K562 (cell line): ENCODE measurements around the gene LDB2. TPM values are rescaled to one million over a fixed set of nuclear protein-coding genes. Genes with fewer than 3 reads are reported as not detected.

Experiments used
- ATAC-seq: fragments of 200-7000 bp; cut with Tn5 transposase; 3 replicates; pipeline ENCODE4 v1.9.1; 2020; ENCODE audit warnings: moderate library complexity
- BruUV-seq: library from RNA; stranded (reverse); fragments of 400-500 nt; replicated peaks from 2 replicates; lab custom pipeline; 2021; lab: Mats Ljungman, UMichigan
- CTCF ChIA-PET: fragments of 300-600 bp; formaldehyde crosslinking; extraction: SDS; loops from one replicate; lab custom pipeline; 2021; ENCODE audit warnings: low intra/inter-chr PET ratio; lab: Yijun Ruan, JAX
- POLR2A ChIA-PET: fragments of 300-600, 350-650 bp; sonication (Branson Sonifier 250); formaldehyde crosslinking; extraction: SDS; loops from one replicate; lab custom pipeline; 2021; ENCODE audit warnings: antibody characterized with exemption, inconsistent platforms; lab: Yijun Ruan, JAX
- DNase-seq, 4 experiments: peaks; one replicate each; pipeline versions ENCODE4 v3.0.0 to v3.0.0-alpha.2; 2011 to 2018; ENCODE audit warnings: low spot score in 3 of 4, mixed read lengths in 3 of 4; ENCODE audit errors: extremely low read depth in 1 of 4
- FAIRE-seq: peaks from 2 replicates; lab custom pipeline; 2011; peaks lifted over from hg19 to GRCh38; lab: Jason Lieb, UNC
- H2AFZ ChIP-seq: 2 replicates; pipeline ENCODE4 v1.6.0; 2011; ENCODE audit warnings: low read depth, low read length, control low read depth, inconsistent platforms
- H3K27ac ChIP-seq: fragments of 200-600 bp; 3 replicates; pipeline ENCODE4 v1.8.0; 2011; ENCODE audit warnings: low read depth, mild to moderate bottlenecking, control low read depth, inconsistent platforms, low read length, moderate library complexity, mixed read lengths; ENCODE audit errors: extremely low read depth
- H3K27me3 ChIP-seq, 2 experiments: fragments of 300-600 bp in 1 of 2; 2 replicates in 1 of 2; 3 replicates in 1 of 2; pipeline versions ENCODE4 v1.6.0 to v1.8.0; 2011; ENCODE audit warnings: inconsistent platforms in 2 of 2, low read length in 2 of 2, mild to moderate bottlenecking in 1 of 2, mixed read lengths in 1 of 2, moderate library complexity in 1 of 2; ENCODE audit not compliant: control insufficient read depth in 2 of 2, insufficient read depth in 2 of 2
- H3K36me3 ChIP-seq: fragments of 300-600 bp; 3 replicates; pipeline ENCODE4 v1.8.0; 2011; ENCODE audit warnings: mild to moderate bottlenecking, low read length, inconsistent platforms; ENCODE audit not compliant: control insufficient read depth, insufficient read depth
- H3K4me1 ChIP-seq, 2 experiments: fragments of 200-600 bp in 1 of 2; replicated peaks in 1 of 2; 2 replicates in 1 of 2; 3 replicates in 1 of 2; pipeline versions ENCODE4 v1.5.1 to v1.8.0; 2011; ENCODE audit warnings: inconsistent platforms in 2 of 2, low read length in 2 of 2, mild to moderate bottlenecking in 1 of 2, mixed read lengths in 1 of 2, moderate library complexity in 1 of 2; ENCODE audit not compliant: control insufficient read depth in 2 of 2, insufficient read depth in 2 of 2
- H3K4me2 ChIP-seq: 2 replicates; pipeline ENCODE4 v1.6.1; 2011; ENCODE audit warnings: low read length, control low read depth, inconsistent platforms, mixed read lengths; ENCODE audit not compliant: insufficient read depth
- H3K4me3 ChIP-seq: fragments of 200-600 bp; sonication (generic), shearing (Covaris generic); 2 replicates; pipeline ENCODE4 v1.5.1; 2016; ENCODE audit warnings: control low read depth, inconsistent platforms
- H3K79me2 ChIP-seq: fragments of 200-600 bp; 3 replicates; pipeline ENCODE4 v1.8.0; 2011; ENCODE audit warnings: low read length, inconsistent platforms; ENCODE audit not compliant: control insufficient read depth, insufficient read depth
- H3K9ac ChIP-seq, 2 experiments: 2 replicates each; pipeline versions ENCODE4 v1.6.0 to v1.6.1; 2011; ENCODE audit warnings: low read depth in 2 of 2, low read length in 2 of 2, control low read depth in 1 of 2, inconsistent platforms in 1 of 2, mild to moderate bottlenecking in 1 of 2, mixed read lengths in 1 of 2; ENCODE audit not compliant: insufficient read depth in 1 of 2
- H3K9me1 ChIP-seq: one replicate; pipeline ENCODE4 v1.6.0; 2011; ENCODE audit warnings: inconsistent platforms, mild to moderate bottlenecking, low read length, moderate library complexity; ENCODE audit not compliant: control insufficient read depth, insufficient read depth
- H3K9me3 ChIP-seq: replicated peaks from 2 replicates; pipeline ENCODE4 v1.5.1; 2011; ENCODE audit warnings: low read depth, low read length, inconsistent platforms; ENCODE audit not compliant: control insufficient read depth, insufficient read depth
- H4K20me1 ChIP-seq: replicated peaks from 2 replicates; pipeline ENCODE4 v1.6.1; 2011; ENCODE audit warnings: low read length, inconsistent platforms, mixed read lengths; ENCODE audit not compliant: control insufficient read depth, insufficient read depth
- ATF1 ChIP-seq, 2 experiments: fragments of 450-650 bp in 1 of 2; IDR thresholded peaks; 2 replicates each; pipeline ENCODE4 v1.6.1; 2016; ENCODE audit warnings: missing compliant biosample characterization in 1 of 2, missing genetic modification characterization in 1 of 2
- CHD1 ChIP-seq: fragments of 200-600 bp; sonication (generic); IDR thresholded peaks from one replicate; pipeline ENCODE4 v1.6.1; 2012; ENCODE audit warnings: mild to moderate bottlenecking, moderate library complexity, low read length, inconsistent platforms
- CTCF ChIP-seq, 3 experiments: IDR thresholded peaks in 2 of 3; conservative IDR thresholded peaks in 1 of 3; 2 replicates each; pipeline ENCODE4 v1.5.1; 2011 to 2012; ENCODE audit warnings: low read length in 3 of 3, mild to moderate bottlenecking in 3 of 3, control low read depth in 2 of 3, improper control_type of control experiment in 1 of 3, inconsistent platforms in 1 of 3, low read depth in 1 of 3, mixed read lengths in 1 of 3, moderate library complexity in 1 of 3; ENCODE audit not compliant: insufficient read depth in 2 of 3
- E2F5 ChIP-seq: sonication (generic); formaldehyde crosslinking; IDR thresholded peaks from 2 replicates; pipeline ENCODE4 v1.8.0; 2022; ENCODE audit warnings: mild to moderate bottlenecking, missing genetic modification reagents
- EHMT2 ChIP-seq: fragments of 450-650 bp; IDR thresholded peaks from 2 replicates; pipeline ENCODE4 v1.6.1; 2018; ENCODE audit warnings: antibody characterized with exemption
- HNRNPL ChIP-seq: fragments of 200-400 bp; formaldehyde crosslinking; IDR thresholded peaks from 2 replicates; pipeline ENCODE4 v1.6.1; 2017; ENCODE audit warnings: low read depth, mild to moderate bottlenecking, low read length
- MAFG ChIP-seq: fragments of 450-650 bp; conservative IDR thresholded peaks from 2 replicates; pipeline ENCODE4 v1.6.1; 2016; ENCODE audit warnings: missing genetic modification characterization, missing compliant biosample characterization
- MITF ChIP-seq: IDR thresholded peaks from 2 replicates; pipeline ENCODE4 v1.6.1; 2014; ENCODE audit warnings: antibody characterized with exemption
- MYC ChIP-seq, 2 experiments: fragments of 250-450 bp in 1 of 2; sonication (Bioruptor Pico) in 1 of 2; IDR thresholded peaks; 2 replicates each; pipeline versions ENCODE4 v1.5.1 to v1.6.1; 2012 to 2021; ENCODE audit warnings: low read depth in 2 of 2, borderline replicate concordance in 1 of 2, improper control_type of control experiment in 1 of 2, low read length in 1 of 2, mild to moderate bottlenecking in 1 of 2, moderate library complexity in 1 of 2
- POLR3G ChIP-seq: IDR thresholded peaks from 2 replicates; pipeline ENCODE4 v1.6.1; 2011; ENCODE audit not compliant: insufficient read length, insufficient replicate concordance; ENCODE audit errors: extremely low read depth
- RBM34 ChIP-seq: fragments of 200-400 bp; formaldehyde crosslinking; IDR thresholded peaks from 2 replicates; pipeline ENCODE4 v1.6.1; 2018; ENCODE audit warnings: low read length, borderline replicate concordance; ENCODE audit not compliant: insufficient read depth
- THAP12 ChIP-seq: fragments of 250-450 bp; sonication (Bioruptor Pico); IDR thresholded peaks from 2 replicates; pipeline ENCODE4 v1.9.0; 2021; ENCODE audit warnings: mild to moderate bottlenecking, inconsistent platforms
- XRCC5 ChIP-seq: fragments of 200-400 bp; formaldehyde crosslinking; IDR thresholded peaks from 2 replicates; pipeline ENCODE4 v1.6.1; 2017; ENCODE audit warnings: low read depth, mild to moderate bottlenecking, low read length
- ZFP1 ChIP-seq: fragments of 450-650 bp; formaldehyde crosslinking; IDR thresholded peaks from 2 replicates; pipeline ENCODE4 v1.4.0; 2020; ENCODE audit warnings: mild to moderate bottlenecking, mixed read lengths
- WGBS: fragments of 100-300 bp; shearing (Covaris generic); methylation state at CpG from one replicate; pipeline ENCODE4 v1.1.6; 2016; ENCODE audit warnings: low coverage, mixed read lengths; ENCODE audit not compliant: insufficient coverage; ENCODE audit errors: missing lambda C conversion rate; 5-methylcytosine and 5-hydroxymethylcytosine counted together
- in situ Hi-C: fragments of 300-500 bp; cut with MboI; formaldehyde crosslinking; loops from 4 replicates; pipeline ENCODE4 v1.15.0; 2018; ENCODE audit warnings: inconsistent platforms, mixed read lengths
- intact Hi-C: fragments of 100-400 bp; cut with micrococcal nuclease; formaldehyde crosslinking; loops from 2 replicates; pipeline ENCODE4 v1.14.2; 2022
- polyA plus RNA-seq, 8 experiments: library from polyadenylated mRNA; depleted of rRNA in 4 of 8; stranded (reverse) in 5 of 8; unstranded in 3 of 8; fragments of >200 nt; fragmentation: Nextera tagmentation in 2 of 8; fragmentation: Illumina TruSeq in 1 of 8; extraction: Ambion mirVana in 2 of 8; extraction: Trizol in 1 of 8; gene quantifications; 2 replicates each; pipeline versions ENCODE4 v1.2.1 to v1.2.3, GENCODE V29; 2011 to 2014; ENCODE audit warnings: inconsistent platforms in 1 of 8, missing spikeins in 1 of 8
- total RNA-seq, 7 experiments: library from RNA; depleted of rRNA in 6 of 7; stranded (reverse); fragments of >200 nt in 6 of 7; fragmentation: Illumina TruSeq in 2 of 7; extraction: Trizol in 2 of 7; gene quantifications; 2 replicates each; pipeline versions ENCODE4 v1.2.1 to v1.2.3, GENCODE V29; 2011 to 2021; ENCODE audit warnings: low replicate concordance in 1 of 7

LDB2 gene
- total and polyA plus RNA-seq, 9 of the 15 experiments (the other 6 are each of a cell fraction or from before 2014, with no cell fraction given) = 0.10 to 0.20 TPM; not detected in 7

GRCh38 chr4:16916719-16917337 lies 18.4 kb upstream of the LDB2 start:
- in situ Hi-C loops (no loop called here), intact Hi-C loops (loop anchor here (5.0 kb wide), 2 partner anchors 405 to 530 kb away; no protein-coding TSS in a partner anchor)
- H3K36me3 ChIP-seq = no peaks in the 10 kb centered on the region
- WGBS = 6% methylated on average over 12 of the region's 13 CpGs
- ATAC-seq = peak; percentile 100
- POLR2A ChIA-PET = interaction anchor here (0.5 to 1.0 kb wide), 2 partner anchors 8 to 1026 kb away, joined by 3 to 4 read pairs; no protein-coding TSS in a partner anchor
- H3K27me3 ChIP-seq = no peaks in the 10 kb centered on the region
- CTCF ChIA-PET = interaction anchor here (1.8 kb wide), 1 partner anchor 407 kb away, joined by 6 read pairs; no protein-coding TSS in a partner anchor
- no peaks in the 10 kb centered on the region for H3K4me1 ChIP-seq
- peak; percentile 93 for FAIRE-seq
- no TSS peak for BruUV-seq
- H3K9me3 ChIP-seq = no peaks in the 10 kb centered on the region
- H3K27ac ChIP-seq = no peak overlapping the region
- H3K4me2 ChIP-seq = no peak overlapping the region
- H2AFZ ChIP-seq = no peak overlapping the region
- peak; percentile 68 to 81 (median 76) for DNase-seq
- H3K9ac ChIP-seq = no peak overlapping the region
- H3K4me3 ChIP-seq = no peak overlapping the region
- no peaks in the 10 kb centered on the region for H4K20me1 ChIP-seq
- H3K79me2 ChIP-seq = no peaks in the 10 kb centered on the region
- H3K9me1 ChIP-seq = no peaks in the 10 kb centered on the region
- TF ChIP-seq CTCF (IDR thresholded peaks at IDR 0.05 in 2 of 3, conservative IDR thresholded peaks at IDR 0.05 in 1 of 3; ENCODE audit: insufficient read depth in 2 of 3, low read depth in 1 of 3, low read length in 3 of 3) (peak; percentile 96 to 100 (median 99)), ZFP1 (CRISPR knock-in tag) (no peak), MYC (IDR thresholded peaks at IDR 0.05; ENCODE audit: low read depth, low read length) (no peak), MYC (CRISPR knock-in tag; IDR thresholded peaks at IDR 0.05; ENCODE audit: borderline replicate concordance, low read depth) (no peak), XRCC5 (peak; percentile 46; the same call in 1 of the 2 replicates), EHMT2 (peak; percentile 15; the same call in 1 of the 2 replicates), RBM34 (no peak), POLR3G (no peak), MITF (no peak), HNRNPL (no peak), THAP12 (CRISPR knock-in tag) (no peak), ATF1 (CRISPR knock-in tag; IDR thresholded peaks at IDR 0.05) (no peak), ATF1 (tag; IDR thresholded peaks at IDR 0.05) (0 out of 2 replicates have a peak, but pooled peaks have one; percentile 21), MAFG (no peak), CHD1 (no peak), E2F5 (CRISPR knock-in tag) (no peak)
